ENCODE data around the gene WDFY3.

GRCh38 chr4:84928089-84928488 lies 38.4 kb downstream of the WDFY3 start:
- TF ChIP-seq CTCF (conservative IDR thresholded peaks at IDR 0.05; ENCODE audit: low read length) (no peak), EZH2phosphoT487 (IDR thresholded peaks at IDR 0.05; ENCODE audit: borderline replicate concordance) (no peak)
